SKM-1 treated with dmso at 0.1 percent for 144 hours (cell line): ENCODE measurements around the gene LRCH1.
A peak's percentile ranks its signal among the peaks of the same experiment; 100 is the strongest.
"Not testable (repeated sequence)": the region's sequence is repeated elsewhere in the genome, so short reads cannot be mapped to it uniquely, and the experiment has no call there.

Experiments
- DNase-seq: peaks from one replicate; lab custom pipeline; 2025; ENCODE audit not compliant: unreplicated experiment; lab: John Stamatoyannopoulos, UW

LRCH1 gene

GRCh38 chr13:46747031-46747820, 194.3 kb downstream of the LRCH1 start:
- no peak for DNase-seq

GRCh38 chr13:46748300-46748699, 195.3 kb downstream of the LRCH1 start:
- DNase-seq, result no peak

DNA sequence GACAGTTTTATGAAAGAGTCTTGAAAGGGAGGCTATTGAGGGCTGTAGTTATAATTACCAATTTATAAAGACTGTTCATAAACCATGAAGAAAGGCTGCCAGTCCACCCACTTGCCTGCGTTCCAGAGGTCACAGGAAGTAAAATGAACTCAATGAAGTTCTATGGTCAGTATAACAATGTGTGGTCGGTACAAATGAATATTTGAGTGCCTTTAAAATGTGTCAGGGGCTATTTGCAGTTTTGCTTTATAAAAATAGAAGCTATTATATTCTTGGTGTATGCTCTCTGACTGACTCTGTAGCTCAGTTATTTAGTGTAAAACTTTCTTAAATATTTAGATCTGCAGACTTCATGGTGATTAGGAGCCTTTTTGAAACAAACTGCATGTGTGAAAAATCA, 197.0 kb downstream of the LRCH1 start:
- DNase-seq, result no peak

GRCh38 chr13:46751811-46752635, 199.1 kb downstream of the LRCH1 start:
- DNase-seq, result peak; percentile 70

DNA sequence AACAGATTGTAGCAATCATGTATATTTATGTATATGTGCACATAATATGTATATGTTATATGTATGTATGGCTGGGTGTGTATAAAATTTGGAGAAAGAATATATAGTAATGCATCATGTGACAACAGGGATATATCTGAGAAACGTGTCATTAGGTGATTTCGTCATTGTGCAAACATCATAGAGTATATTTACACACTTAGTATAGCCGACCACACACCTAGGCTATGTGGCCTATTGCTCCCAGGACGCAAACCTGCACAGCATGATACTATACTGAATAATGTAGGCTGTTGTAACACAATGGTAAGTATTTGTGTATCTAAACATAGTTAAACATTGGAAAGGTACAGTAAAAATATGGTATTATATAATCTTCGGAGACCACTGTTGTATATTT, 200.2 kb downstream of the LRCH1 start:
- DNase-seq, result no peak

- no peak for DNase-seq
These were observed 200.9 kb downstream of the LRCH1 start for GRCh38 chr13:46753917-46754316.

DNA sequence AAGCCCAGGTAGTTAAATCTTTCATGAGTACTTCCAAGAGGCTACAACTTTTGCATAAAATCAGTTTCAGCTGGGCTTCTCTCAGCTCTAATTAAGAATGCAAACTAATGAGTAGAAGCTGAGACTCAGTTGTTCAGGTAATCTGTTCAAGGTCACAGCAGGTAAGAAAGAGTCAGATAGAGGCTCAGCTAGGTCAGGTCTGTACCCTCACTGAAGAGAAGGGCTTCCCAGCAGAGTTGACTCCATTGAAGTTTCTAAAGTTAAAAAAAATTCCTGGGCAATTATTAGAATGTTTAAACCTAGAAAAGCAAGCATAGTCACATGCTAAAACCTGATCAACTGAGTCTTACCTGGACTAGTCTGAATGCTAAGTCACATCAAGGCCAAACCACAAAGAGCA, 201.8 kb downstream of the LRCH1 start:
- no peak for DNase-seq

DNA sequence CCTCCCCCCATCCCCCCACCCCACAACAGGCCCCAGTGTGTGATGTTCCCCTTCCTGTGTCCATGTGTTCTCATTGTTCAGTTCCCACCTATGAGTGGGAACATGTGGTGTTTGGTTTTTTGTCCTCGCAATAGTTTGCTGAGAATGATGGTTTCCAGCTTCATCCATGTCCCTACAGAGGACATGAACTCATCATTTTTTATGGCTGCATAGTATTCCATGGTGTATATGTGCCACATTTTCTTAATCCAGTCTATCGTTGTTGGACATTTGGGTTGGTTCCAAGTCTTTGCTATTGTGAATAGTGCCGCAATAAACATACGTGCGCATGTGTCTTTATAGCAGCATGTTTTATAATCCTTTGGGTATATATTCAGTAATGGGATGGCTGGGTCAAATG, 202.5 kb downstream of the LRCH1 start:
- DNase-seq, result not testable (repeated sequence)

GRCh38 chr13:46756977-46757376, 204.0 kb downstream of the LRCH1 start:
- DNase-seq, result peak; percentile 16

DNA sequence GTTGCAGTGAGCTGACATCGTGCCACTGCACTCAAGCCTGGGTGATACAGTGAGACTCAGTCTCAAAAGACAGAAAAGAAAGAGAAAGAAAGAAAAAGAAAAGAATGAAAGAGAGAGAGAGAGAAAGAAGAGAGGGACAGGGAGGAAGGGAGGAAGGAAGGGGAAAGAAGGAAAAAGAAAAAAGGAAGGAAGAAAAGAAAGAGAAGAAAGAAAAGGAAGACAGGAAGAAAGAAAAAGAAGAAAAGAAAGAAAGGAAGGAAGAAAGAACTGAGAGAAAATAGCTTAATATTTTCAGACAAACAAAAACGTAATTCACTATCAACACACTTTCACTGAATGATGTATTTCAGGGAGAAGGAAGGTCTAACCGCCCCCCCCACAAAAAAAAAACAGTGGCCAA, 204.7 kb downstream of the LRCH1 start:
- DNase-seq, result no peak

- DNase-seq, result peak; percentile 60
These were observed 206.9 kb downstream of the LRCH1 start for GRCh38 chr13:46759846-46760245.

- no peak for DNase-seq
These were observed 208.2 kb downstream of the LRCH1 start for GRCh38 chr13:46761174-46761573.

GRCh38 chr13:46761866-46762265, 208.9 kb downstream of the LRCH1 start:
- DNase-seq, result no peak

GRCh38 chr13:46769925-46770324, 217.0 kb downstream of the LRCH1 start:
- not testable (repeated sequence) for DNase-seq

DNA sequence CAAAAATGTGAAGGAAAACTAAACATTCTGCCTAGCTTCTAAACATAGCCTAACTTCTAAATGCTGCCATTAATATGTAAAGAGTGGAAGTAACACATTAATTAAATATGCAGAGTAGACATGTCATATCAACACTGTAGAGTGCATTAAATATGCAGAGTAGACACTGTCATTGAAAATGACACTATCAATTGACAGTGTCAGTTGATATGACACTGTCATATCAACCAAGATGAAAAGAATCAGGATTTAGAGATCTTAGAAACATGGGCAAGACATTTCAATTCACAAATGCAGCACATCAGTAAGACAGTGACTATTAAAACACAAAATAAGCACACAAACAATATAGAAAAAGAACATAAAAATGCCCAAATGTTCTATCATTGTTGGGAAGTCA, 218.7 kb downstream of the LRCH1 start:
- DNase-seq, result no peak

GRCh38 chr13:46773541-46773940, 220.6 kb downstream of the LRCH1 start:
- DNase-seq, result no peak

- no peak for DNase-seq
These were observed 222.6 kb downstream of the LRCH1 start for GRCh38 chr13:46775385-46776107.

DNA sequence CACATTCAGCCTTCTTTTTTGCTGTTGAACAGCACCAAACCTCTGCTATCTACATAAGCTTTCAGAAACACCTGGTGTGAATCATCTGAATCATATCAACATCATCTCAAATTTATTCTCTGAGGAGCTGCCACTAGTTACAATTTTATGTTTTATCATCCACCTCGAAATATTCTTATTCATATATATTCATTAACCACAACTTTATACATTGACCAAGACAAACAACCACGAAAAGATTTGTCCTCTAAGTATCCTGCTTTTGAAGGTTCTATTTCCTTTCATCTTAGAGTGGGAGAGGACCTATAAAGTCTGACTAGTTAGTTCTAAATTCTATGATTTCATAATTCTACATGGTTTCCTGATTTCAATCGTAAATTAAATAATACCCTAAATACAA, 225.1 kb downstream of the LRCH1 start:
- DNase-seq, result no peak

- no peak for DNase-seq
These were observed 225.9 kb downstream of the LRCH1 start for GRCh38 chr13:46778890-46779289.

GRCh38 chr13:46782066-46782465, 229.1 kb downstream of the LRCH1 start:
- no peak for DNase-seq

- DNase-seq, result no peak
These were observed 229.7 kb downstream of the LRCH1 start for GRCh38 chr13:46782691-46783090.

- no peak for DNase-seq
These were observed 230.5 kb downstream of the LRCH1 start for GRCh38 chr13:46783504-46783903.
